ENCODE measurements around the gene TP53TG3.
"Not testable (repeated sequence)": the region's sequence is repeated elsewhere in the genome, so short reads cannot be mapped to it uniquely, and the experiment has no call there.

TP53TG3 gene

GRCh38 chr16:32676065-32676464, at the start of gene TP53TG3:
Gene TP53TG3, minus strand, starts transcription at chr16:32676165. Its CDS starts 68 bp downstream, at chr16:32676097.
- not testable (repeated sequence) for DNase-seq

- DNase-seq: not testable (repeated sequence)
These were observed 25.1 kb downstream of the TP53TG3 start for GRCh38 chr16:32650876-32651275.

- DNase-seq: not testable (repeated sequence)
These were observed 28.4 kb downstream of the TP53TG3 start for GRCh38 chr16:32647562-32647961.

- not testable (repeated sequence) for DNase-seq
These were observed 29.2 kb downstream of the TP53TG3 start for GRCh38 chr16:32646780-32647179.

GRCh38 chr16:32646177-32646576, 29.8 kb downstream of the TP53TG3 start:
- not testable (repeated sequence) for DNase-seq

GRCh38 chr16:32645278-32645908, 30.6 kb downstream of the TP53TG3 start:
- DNase-seq: not testable (repeated sequence)

GRCh38 chr16:32644715-32645114, 31.2 kb downstream of the TP53TG3 start:
- DNase-seq: not testable (repeated sequence)

GRCh38 chr16:32637614-32638013, 38.4 kb downstream of the TP53TG3 start:
- not testable (repeated sequence) for DNase-seq

- not testable (repeated sequence) for DNase-seq
These were observed 43.9 kb downstream of the TP53TG3 start for GRCh38 chr16:32632096-32632495.
